Anterior cingulate cortex (tissue), 58 donors: ENCODE data around the gene LRRC4C.

ENCODE experiments used
- DNase-seq, 58 donors: peaks; one replicate each; lab custom pipeline; 2025; lab: John Stamatoyannopoulos, UW

Gene LRRC4C

DNA sequence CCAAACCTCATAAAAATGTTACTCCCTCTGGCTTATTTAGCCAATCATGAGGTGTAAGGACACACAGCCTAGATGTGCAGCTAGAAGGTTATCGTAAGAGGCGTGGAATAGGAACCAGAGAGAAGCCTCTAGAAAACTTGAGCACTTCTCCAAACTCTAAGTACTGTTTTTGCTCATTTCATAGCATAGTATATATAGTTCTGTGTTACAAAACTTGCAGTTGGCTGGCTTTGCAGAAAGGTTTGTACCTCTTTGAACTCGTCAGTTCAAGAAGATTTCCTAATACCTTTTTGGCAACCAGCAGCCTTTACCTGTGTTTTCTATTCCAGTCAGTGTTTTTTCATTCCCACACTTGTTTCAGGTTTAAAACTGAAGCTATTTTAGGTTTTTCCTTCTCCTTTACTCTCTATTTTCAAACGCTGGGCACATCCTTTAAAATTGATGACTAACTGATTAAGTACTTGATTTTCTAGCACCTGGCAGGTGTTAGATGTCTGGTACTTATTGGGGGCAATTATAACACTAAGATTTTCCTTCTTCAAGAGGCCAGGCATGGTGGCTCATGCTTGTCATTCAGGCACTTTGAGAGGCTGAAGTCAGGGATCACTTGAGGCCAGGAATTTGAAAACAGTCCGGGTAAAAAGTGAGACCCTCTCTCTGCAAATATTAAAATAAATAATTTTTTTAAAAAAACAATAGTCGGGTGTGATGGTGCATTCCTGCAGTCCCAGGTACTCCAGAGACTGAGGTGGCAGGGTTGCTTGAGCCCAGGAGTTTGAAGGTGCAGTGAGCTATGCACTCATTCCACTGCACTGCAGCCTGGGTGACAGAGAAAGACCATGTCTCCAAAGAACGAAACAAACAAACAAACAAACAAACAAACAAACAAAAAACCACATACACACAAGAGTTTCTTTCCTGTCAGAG is 125.2 kb downstream of the LRRC4C start:
- peak in 1 of 58 donors; percentile 9 for DNase-seq

DNA sequence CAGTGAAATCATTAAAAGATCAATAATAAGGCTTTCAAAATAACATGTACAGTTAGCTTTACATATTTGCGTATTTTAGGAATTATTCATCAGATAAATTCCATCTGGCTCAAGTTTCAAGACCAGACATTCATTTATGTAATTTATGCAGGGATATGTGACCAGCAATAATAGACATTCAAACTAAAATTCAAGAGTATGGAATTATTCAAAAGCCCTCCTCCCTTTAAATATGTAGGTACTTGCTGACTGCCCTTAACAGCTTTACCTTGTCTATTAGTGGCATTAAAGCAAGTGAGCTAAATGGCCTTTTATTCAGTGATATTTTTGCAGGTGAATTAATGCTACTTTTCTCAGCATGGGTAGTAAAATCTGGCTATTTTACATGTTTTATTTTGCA is 126.1 kb downstream of the LRRC4C start:
- no peak for DNase-seq

DNA sequence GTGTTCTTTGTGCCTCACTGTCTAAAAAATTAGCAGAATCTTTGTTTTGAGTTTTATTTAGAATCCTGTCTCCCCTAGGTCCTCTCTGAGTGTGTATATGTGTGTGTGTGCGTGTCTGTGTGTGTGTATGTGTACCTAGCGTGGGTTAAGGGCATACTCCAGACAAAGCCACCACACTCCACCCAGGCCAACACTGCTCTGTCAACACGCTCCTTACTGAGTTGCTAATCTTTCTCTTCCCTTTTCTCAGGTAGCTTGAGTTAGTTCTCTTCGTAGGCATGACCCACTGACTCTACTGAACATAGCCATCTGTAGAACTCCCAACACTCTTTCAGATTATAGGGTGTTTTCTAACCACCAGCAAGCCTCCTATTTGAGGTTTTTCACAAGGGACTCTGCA is 131.1 kb downstream of the LRRC4C start:
- DNase-seq, result no peak

DNA sequence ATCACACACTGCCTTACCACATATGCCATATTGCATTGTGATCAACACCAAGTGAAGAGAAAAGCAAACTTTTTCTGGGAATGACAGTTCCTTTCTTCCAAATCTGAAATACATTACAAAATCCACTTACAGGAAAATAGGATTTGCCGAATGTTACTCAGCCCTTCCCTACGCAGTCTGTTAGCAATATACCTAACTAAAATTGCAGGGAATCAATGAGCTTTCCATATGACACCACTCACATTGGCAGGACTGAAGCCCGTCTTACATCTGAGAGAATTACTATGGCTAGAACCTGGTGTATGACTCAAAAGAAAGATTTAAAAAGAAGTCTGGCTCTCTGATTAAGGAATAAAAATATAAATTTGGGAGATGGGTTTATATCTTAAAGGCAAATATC is 136.0 kb downstream of the LRRC4C start:
- no peak for DNase-seq

DNA sequence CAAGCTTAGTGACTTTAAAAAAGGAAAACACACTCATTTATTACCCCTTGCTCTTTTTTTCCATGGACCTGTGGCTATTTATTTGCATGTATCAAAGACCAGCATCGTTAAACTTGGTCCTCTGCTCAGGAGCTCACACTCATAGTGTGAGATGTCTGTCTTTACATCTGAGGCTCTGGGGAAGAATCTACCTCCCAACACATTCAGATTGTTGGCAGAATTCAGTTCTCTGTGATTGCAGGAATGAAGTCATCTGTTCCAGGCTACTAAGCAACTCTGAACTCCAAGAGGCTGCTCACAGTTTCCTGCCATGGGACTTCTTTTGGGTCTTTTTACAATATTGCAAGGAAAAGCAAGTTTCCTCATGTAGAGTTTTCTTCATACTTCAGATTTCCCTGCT is 138.8 kb downstream of the LRRC4C start:
- no peak for DNase-seq

DNA sequence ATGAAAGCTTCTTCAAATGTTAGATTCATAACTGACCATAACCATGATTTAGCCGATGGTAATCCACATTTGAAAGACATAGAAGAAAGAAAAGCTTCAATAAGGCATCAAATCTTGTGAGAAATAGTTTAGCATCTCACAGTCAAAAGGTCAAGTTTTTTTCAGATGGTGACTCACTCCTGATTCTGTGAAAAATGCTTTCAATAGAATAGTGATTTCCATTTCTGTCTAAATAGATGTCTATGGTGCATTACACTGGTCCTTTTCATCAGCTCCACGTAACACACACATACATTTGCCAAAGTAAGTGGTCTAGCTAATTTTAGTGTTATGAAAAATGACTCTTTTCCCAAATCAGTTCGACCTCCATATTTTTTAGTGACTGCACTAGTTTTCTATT is 139.2 kb downstream of the LRRC4C start:
- no peak for DNase-seq

DNA sequence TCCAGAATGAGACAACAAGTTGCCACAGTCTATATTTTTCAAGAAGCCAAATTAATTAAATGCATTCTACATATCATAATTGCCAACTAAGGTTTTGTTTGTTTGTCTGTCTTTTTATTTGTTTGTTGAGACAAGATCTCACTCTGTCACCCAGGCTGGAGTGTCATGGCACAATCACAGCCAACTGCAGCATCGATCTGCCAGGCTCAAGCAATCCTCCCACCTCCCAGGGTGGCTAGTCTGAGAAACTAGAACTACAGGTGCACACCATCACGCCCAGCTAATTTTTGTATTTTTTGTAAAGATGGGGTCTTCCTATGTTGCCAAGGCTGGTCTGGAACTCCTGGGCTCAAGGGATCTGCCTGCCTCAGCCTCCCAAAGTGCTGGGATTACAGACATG is 140.0 kb downstream of the LRRC4C start:
- no peak for DNase-seq

DNA sequence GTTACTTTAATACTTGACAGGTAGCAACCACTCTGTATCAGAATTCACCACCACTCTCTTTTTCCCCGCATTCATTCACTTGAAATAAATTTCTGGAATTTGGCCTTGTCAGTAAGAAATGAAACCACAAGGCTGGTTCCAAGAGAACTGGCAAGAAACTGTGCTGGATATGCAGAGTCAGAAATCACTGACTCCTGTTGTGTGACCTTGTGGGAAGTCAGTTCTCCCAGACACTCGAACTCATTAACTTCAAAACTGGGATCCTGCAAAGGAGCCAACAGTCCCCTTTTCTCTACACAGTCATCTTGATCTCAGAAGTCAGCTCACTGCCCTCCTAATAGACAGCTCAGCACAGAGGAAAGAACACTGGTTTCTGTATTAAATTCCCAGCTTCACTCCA is 142.7 kb downstream of the LRRC4C start:
- DNase-seq, result no peak

DNA sequence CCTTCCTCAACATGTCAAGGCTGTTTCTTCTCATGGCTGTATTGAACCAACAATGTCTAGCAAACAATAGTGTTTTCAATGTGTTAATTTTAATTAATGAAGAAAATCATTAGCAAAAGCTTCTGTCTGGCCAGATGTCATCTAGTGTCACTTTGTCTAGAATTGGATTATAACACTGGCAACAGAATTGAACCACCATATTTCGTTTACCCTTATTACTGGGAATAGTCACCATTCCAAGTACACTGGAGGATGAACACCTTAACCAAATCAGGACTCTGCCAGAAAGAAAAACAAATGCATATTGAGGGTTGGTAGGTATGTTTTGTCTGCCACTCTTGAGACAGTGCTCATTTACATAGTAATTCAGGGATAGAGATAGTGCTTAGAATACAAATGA is 146.2 kb downstream of the LRRC4C start:
- no peak for DNase-seq

DNA sequence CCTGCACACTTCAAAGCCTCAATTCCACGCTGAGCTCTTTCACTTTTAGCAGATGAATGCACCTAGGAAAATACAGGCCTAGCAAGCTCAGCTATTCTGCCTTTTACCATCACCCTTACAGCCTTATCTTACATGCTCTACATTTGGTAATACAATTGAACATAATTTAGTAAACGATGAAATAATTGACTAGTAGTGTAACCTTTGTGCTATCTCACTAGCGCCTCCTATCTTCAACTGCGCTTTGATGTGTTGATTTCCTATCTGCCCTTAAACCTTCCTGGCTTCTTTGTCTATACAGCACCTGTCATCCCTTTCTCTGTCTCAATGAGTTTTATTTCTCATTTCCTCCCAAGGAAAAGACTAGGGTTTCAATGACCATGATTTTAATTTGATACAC is 149.7 kb downstream of the LRRC4C start:
- DNase-seq, result no peak

DNA sequence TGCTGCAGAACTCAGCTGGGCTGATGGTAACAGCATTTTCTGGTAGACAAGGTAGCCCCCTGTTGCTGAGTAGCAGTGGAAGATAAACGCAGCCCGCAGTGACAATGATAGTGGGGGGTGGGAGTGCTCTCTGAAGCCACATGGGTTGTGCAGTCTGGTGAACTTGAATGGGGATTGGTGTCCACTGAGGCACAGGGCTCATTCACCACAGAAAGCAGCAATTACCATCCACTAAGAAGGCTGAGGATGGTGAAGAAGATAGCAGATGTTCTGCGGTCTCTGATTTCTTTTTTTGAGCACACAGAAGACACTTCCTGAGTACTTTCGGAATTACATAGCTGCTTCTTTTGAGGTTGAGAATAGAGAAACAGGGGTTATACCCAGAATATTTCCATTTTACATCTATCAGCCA is 150.3 kb downstream of the LRRC4C start:
- DNase-seq, result no peak

DNA sequence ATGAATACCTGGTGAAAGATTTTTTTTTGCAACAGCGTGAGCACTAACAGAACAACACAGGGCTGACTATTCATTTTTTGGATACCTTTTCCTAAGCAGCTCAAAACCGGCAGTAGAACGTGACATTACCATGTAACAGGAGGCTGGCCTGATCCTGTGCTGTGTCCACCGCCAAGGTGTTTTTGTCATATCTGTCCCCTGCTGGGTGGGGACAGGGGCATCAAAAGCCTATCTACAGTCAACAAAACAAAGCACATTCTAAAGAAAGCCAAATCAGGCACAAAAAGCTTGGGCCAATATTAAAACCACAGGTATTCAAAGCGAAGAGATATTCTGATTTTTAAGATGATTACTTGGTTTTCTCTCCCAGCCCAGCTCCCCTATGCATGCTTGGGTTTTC is 151.2 kb downstream of the LRRC4C start:
- no peak for DNase-seq

DNA sequence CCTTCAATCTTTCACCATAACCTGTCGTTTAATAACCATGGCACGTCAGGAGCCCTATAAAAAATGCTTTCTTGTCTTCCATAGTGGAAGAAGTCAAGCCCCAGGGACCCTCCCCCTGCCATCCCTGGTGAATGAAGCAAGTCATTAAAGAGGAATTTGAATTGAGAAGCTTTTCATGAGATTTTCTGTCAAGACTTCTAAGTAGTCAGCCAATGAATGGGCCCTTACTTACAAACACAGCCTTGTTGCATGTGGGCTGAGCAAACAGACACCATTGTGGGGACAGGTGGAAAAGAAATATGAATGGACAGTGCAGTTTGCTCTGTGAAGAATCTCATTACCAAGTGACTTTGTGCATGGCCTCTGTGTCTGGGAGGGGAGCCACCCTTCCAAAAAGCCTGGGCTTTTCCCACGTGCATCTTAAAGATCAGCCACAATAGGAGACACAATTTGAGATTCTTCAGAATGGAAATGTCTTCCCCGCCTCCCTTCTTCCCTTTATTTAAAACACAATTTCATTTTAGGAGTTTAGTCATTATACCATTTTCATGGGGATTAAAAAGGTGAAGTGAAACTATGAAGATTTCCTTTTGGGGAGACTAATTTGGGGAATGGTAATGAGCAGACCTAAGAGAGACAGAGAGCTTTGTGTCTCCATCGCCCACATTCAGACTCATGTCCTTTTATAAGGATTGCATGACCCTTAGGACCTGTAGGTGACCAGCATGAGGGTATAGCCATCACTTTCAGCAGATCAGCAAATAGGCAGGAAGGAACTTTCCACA is 152.0 kb downstream of the LRRC4C start:
- peak in 5 of 58 donors; percentile 5 to 45 (median 14) for DNase-seq

DNA sequence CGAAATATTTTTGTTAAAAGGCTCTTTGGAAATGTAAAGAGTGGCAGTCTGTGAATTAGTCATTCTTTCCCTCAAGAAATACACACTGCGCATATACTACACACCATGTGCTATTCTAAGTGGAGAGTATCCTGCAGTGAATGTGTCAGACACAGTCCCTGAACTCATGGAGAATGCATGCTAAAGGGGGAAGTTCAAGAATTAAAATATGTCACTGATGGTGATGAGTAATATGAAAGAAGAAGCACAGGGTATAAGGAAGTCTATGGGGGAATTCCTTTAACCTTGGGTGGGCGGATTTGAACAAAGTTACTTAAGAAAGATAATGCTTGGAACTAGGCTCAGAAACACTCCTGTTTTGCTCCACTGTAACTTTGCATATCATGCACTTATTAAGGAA is 153.0 kb downstream of the LRRC4C start:
- no peak for DNase-seq

DNA sequence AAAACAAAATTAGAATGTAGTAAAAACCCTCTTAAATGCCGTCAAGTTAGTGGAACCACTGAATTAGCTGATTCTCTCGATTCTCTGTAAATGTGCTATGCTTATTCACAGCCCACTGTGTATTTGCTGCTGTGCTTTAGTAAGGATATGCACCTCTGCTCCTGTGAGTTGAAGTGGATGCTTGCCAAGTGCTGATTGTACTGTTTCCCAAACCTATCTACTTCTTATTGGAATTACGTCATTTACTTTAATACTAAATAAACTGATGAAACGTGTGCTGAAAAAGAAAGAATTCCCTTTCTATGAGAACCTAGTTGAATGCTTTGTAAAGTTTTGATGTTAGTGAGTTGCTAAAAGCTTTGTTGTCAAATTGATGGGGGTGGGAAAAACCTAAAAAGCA is 158.4 kb downstream of the LRRC4C start:
- DNase-seq, result no peak

DNA sequence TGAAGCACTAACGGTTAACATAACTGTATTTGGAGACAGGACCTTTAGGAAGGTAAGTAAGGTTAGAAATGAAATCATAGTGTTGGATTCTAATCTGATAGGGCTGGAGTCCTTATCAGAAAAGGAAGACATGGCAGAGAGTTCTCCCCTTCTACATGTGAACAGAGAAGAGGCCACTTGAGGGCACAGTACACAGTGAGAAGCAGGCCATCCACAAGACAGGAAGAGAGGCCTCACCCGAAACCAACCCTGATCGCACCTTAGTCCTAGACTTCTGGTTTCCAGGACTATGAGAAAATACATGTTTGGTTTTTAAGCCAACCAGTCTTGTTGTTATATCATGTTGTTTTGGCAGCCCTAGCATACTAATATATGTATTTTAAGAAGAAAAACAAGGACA is 170.0 kb downstream of the LRRC4C start:
- DNase-seq, result no peak

DNA sequence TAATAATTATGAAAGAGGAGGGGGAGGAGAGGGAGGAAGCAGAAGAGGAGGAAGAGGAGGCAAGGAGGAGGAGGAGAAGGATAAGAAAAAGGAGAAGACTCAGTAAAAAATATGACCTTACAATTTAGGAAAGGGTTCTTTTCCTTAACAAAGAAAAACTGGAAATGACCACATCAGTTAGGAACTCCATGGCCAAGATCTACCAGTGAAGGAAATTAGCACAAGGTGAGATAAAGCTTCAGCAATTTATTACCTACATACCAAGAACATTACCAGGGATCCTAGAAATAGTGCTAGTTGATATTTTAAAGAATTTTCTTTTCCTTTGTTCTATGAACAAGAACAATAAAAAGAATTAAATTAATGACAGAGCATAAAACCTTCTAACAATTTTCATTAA is 172.7 kb downstream of the LRRC4C start:
- DNase-seq, result no peak

DNA sequence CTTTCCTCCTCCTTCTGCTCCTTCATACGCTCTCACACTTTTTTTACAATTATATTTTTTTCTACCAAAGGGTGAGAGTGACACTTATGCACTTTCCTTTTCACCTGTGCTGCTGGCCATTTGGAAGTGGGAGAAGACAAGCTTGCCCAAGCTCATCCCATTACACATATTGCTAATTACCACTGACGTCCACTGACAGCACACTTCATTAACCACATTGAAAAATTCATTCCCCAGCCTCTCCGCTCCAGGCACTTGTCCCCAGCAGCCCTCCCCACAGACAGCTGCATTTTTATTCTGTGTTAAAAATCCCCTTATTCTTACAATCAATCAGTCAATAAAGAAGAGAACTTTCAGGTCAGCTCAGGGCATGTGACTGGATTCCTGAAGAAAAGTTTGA is 175.1 kb downstream of the LRRC4C start:
- no peak for DNase-seq

DNA sequence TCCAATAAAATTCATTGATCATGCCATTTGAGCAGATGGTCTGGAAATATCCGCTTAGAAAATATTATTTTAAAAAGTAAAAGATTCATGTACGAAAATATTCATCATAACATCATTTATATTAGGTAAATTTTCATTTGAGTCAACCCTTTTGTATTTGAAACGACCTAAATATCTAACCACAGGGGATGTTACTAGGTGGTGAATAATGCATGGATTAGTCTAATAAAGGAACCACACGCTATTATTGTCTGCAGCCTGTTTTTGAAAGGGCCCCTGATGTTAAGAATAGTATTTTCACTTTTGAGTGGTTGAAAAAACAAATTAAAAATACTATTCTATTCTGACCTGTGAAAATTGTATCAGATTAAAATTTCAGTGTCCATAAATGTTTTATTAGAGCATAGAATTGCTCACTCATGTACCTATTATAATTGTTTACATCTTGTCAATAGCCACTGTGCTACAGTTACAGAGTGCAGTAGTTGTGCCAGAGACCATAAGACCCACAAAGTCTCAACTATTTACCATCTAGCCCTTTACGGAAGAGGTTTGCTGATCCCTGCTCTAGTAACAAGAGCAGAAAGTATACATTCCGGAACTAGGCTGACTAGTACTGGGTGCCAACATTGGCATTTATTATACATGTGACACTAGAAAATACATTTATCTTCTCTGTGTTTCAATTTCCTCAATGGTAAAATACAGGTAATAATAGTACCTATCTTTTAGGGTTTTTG is 176.1 kb downstream of the LRRC4C start:
- no peak for DNase-seq

DNA sequence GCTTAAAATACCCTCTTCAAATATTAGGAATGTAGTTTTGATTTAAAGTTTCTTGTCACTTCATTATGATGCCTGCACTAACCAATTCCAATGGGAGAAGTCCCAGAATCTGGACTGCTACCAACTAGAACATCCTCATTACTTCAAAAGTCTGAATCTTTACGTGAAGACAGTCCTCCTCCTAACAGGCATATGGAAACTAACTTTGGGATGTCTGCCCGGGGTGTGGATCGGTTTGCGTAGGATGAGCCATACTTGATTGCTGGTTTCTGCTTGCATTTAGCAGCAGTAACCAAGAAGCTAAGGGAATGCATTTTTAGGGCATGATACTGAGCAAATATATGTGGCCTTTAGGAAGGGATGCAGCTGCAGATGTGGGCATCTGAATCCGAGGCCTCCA is 177.1 kb downstream of the LRRC4C start:
- DNase-seq, result peak in 16 of 58 donors; percentile 2 to 50 (median 25)

DNA sequence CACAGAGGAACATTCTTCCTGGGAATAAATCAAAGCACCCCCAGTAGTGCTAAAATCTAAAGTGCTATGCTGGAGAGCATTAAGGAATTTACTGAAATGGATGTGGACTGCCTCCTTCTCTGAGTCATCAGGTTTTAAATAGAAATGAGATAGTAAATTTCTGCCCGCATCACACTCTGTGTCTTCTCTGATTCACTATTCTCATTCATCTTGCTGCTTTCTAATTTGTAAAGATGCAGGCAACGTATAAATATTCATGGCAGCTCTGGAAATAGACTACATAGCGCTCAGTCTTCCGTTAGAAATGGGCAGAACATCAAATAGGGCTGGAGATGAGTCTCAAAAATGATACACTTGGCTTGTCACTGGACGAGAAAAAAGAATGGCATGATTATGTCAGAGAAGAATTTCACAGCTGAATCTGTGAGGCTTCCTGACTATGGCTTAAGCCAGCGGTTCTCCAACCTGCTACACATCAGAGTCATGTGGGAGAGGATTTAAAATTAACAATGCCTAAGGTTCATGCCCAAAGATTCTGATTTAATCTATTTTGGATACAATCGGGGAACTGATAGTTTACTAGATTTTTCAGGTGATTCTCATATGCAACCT is 178.2 kb downstream of the LRRC4C start:
- DNase-seq, result peak in 7 of 58 donors; percentile 1 to 45 (median 6)
